Caco-2 (cell line): ENCODE results near the gene CTSS. TPM values are rescaled to one million over a fixed set of nuclear protein-coding genes. Genes with fewer than 3 reads are reported as not detected.

Experiments used
- BruUV-seq: library from RNA; stranded (reverse); fragments of 400-500 nt; replicated peaks from 2 replicates; lab custom pipeline; 2021; lab: Mats Ljungman, UMichigan
- CTCF ChIA-PET: fragments of 300-600 bp; sonication (Branson Sonifier 250); formaldehyde crosslinking; loops from one replicate; lab custom pipeline; 2022; ENCODE audit warnings: antibody characterized with exemption; lab: Charles Lee
- POLR2A ChIA-PET: fragments of 300-600 bp; sonication (Branson Sonifier 250); formaldehyde crosslinking; loops from one replicate; lab custom pipeline; 2022; ENCODE audit warnings: antibody characterized with exemption; lab: Charles Lee
- DNase-seq, 2 experiments: peaks; one replicate each; pipeline versions ENCODE4 v3.0.0 to v3.0.0-alpha.2; 2020 to 2022
- H3K27me3 ChIP-seq: replicated peaks from 2 replicates; pipeline ENCODE4 v1.6.0; 2011; ENCODE audit warnings: low read length; ENCODE audit not compliant: control insufficient read depth, insufficient read depth
- H3K36me3 ChIP-seq: 2 replicates; pipeline ENCODE4 v1.5.1; 2011; ENCODE audit warnings: low read length; ENCODE audit not compliant: control insufficient read depth, insufficient read depth
- H3K4me1 ChIP-seq: fragments of 250-450 bp; sonication (Bioruptor Pico); 2 replicates; pipeline ENCODE4 v1.5.1; 2020; ENCODE audit warnings: mild to moderate bottlenecking
- H3K4me3 ChIP-seq: 2 replicates; pipeline ENCODE4 v1.5.1; 2011; ENCODE audit warnings: low read depth, mild to moderate bottlenecking, control low read depth, low read length
- H3K9me3 ChIP-seq: fragments of 250-450 bp; sonication (Bioruptor Pico); 2 replicates; pipeline ENCODE4 v1.5.1; 2020; ENCODE audit warnings: mild to moderate bottlenecking, moderate library complexity
- H3K27ac Mint-ChIP-seq: one replicate; pipeline ENCODE4 v1.8.0; 2022; ENCODE audit warnings: mixed read lengths; ENCODE audit not compliant: unreplicated experiment
- H3K27me3 Mint-ChIP-seq: one replicate; pipeline ENCODE4 v1.8.0; 2022; ENCODE audit warnings: mixed read lengths; ENCODE audit not compliant: insufficient read depth, unreplicated experiment
- H3K36me3 Mint-ChIP-seq: one replicate; pipeline ENCODE4 v1.8.0; 2022; ENCODE audit warnings: mild to moderate bottlenecking, mixed read lengths; ENCODE audit not compliant: insufficient read depth, unreplicated experiment
- H3K4me1 Mint-ChIP-seq: one replicate; pipeline ENCODE4 v1.8.0; 2022; ENCODE audit warnings: low read depth, mixed read lengths; ENCODE audit not compliant: unreplicated experiment
- H3K4me3 Mint-ChIP-seq: one replicate; pipeline ENCODE4 v1.8.0; 2022; ENCODE audit warnings: mild to moderate bottlenecking, moderate library complexity, mixed read lengths; ENCODE audit not compliant: unreplicated experiment
- H3K9me3 Mint-ChIP-seq: one replicate; pipeline ENCODE4 v1.8.0; 2022; ENCODE audit warnings: mixed read lengths; ENCODE audit not compliant: unreplicated experiment
- intact Hi-C: fragments of 100-400 bp; cut with micrococcal nuclease; formaldehyde crosslinking; loops from one replicate; pipeline ENCODE4 v1.10.0; 2022; ENCODE audit not compliant: unreplicated experiment
- total RNA-seq: library from RNA; stranded (reverse); gene quantifications from 2 replicates; pipeline ENCODE4 v1.2.3, GENCODE V29; 2022
- TF ChIP-seq, protein P1 (sequence below), 2 experiments: fragments of 200-600 bp in 1 of 2; IDR thresholded peaks; 1 replicate in 1 of 2; 2 replicates in 1 of 2; pipeline versions ENCODE4 v1.5.1 to v1.8.0; 2011 to 2022; ENCODE audit warnings: antibody characterized with exemption in 1 of 2, control low read depth in 1 of 2, inconsistent platforms in 1 of 2, low read depth in 1 of 2, low read length in 1 of 2, mild to moderate bottlenecking in 1 of 2, moderate library complexity in 1 of 2; ENCODE audit not compliant: insufficient read depth in 1 of 2, severe bottlenecking in 1 of 2, unreplicated experiment in 1 of 2

The CTSS gene
- total RNA-seq, 1 experiment from 2014 or later: 0.84 TPM

DNA sequence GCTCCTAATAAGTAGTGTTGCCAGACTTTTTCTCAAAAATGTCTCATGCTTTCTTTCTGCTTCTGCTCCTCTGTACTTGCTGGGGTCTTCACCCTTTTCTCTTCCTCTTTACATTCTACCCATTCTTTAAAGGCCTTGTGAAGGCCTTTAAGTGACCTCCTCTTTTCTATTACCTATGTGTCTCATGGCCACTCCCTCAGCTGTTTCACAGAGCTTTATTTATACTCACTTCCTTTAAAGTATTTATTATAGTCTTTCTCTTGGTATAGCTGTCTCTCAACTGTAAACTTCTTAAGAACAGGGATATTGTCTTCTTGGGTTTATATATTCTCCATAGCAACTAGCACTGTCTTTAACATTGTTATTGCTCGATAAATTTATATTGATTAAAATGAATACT, 69.4 kb downstream of the CTSS start:
- H3K9me3 Mint-ChIP-seq: no peaks in the 10 kb centered on the region
- no peak for DNase-seq
- Histone ChIP-seq H3K36me3 (no peaks in the 10 kb centered on the region; the same call in 1 of the 2 replicates), H3K4me1 (no peaks in the 10 kb centered on the region; the same call in 1 of the 2 replicates), H3K27me3 (no peaks in the 10 kb centered on the region), H3K9me3 (no peaks in the 10 kb centered on the region), H3K4me3 (peak overlapping the region; percentile 65)
- H3K4me1 Mint-ChIP-seq: peaks cover 7% of the 10 kb centered on the region
- TF ChIP-seq, protein P1, sequence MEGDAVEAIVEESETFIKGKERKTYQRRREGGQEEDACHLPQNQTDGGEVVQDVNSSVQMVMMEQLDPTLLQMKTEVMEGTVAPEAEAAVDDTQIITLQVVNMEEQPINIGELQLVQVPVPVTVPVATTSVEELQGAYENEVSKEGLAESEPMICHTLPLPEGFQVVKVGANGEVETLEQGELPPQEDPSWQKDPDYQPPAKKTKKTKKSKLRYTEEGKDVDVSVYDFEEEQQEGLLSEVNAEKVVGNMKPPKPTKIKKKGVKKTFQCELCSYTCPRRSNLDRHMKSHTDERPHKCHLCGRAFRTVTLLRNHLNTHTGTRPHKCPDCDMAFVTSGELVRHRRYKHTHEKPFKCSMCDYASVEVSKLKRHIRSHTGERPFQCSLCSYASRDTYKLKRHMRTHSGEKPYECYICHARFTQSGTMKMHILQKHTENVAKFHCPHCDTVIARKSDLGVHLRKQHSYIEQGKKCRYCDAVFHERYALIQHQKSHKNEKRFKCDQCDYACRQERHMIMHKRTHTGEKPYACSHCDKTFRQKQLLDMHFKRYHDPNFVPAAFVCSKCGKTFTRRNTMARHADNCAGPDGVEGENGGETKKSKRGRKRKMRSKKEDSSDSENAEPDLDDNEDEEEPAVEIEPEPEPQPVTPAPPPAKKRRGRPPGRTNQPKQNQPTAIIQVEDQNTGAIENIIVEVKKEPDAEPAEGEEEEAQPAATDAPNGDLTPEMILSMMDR (IDR thresholded peaks at IDR 0.05; ENCODE audit: insufficient read depth in 1 of 2, low read depth in 1 of 2, low read length in 1 of 2, severe bottlenecking in 1 of 2, unreplicated experiment in 1 of 2): no peak
- peaks cover 33% of the 10 kb centered on the region for H3K36me3 Mint-ChIP-seq
- POLR2A ChIA-PET: interaction anchor here (0.6 to 1.4 kb wide), 4 partner anchors 9 to 493 kb away, joined by 3 to 6 read pairs (median 4); partner anchors contain the start of gene VPS72
- H3K27me3 Mint-ChIP-seq: no peaks in the 10 kb centered on the region
- CTCF ChIA-PET: interaction anchor here (0.5 to 1.4 kb wide), 4 partner anchors 67 to 136 kb away, joined by 3 to 14 read pairs (median 4); partner anchors contain the start of gene ENSA
- BruUV-seq: TSS peak; percentile 50
- peak overlapping the region; percentile 97 for H3K27ac Mint-ChIP-seq
- peak overlapping the region; percentile 98 for H3K4me3 Mint-ChIP-seq
- intact Hi-C loops: loop anchor here (5.0 kb wide), 2 partner anchors 116 to 134 kb away; no protein-coding TSS in a partner anchor

GRCh38 chr1:150695561-150695960, 70.0 kb downstream of the CTSS start:
- ChIA-PET CTCF (interaction anchor here (0.5 kb wide), 1 partner anchor 117 kb away, joined by 3 read pairs; no protein-coding TSS in a partner anchor), POLR2A (interaction anchor here (0.6 kb wide), 1 partner anchor 109 kb away, joined by 5 read pairs; no protein-coding TSS in a partner anchor)
- Mint-ChIP-seq H3K4me3 (no peak overlapping the region), H3K27me3 (no peaks in the 10 kb centered on the region), H3K9me3 (no peaks in the 10 kb centered on the region), H3K27ac (no peak overlapping the region), H3K36me3 (peaks cover 33% of the 10 kb centered on the region), H3K4me1 (peaks cover 10% of the 10 kb centered on the region)
- no peaks in the 10 kb centered on the region for H3K27me3 ChIP-seq
- TF ChIP-seq, protein P1 (IDR thresholded peaks at IDR 0.05; ENCODE audit: insufficient read depth in 1 of 2, low read depth in 1 of 2, low read length in 1 of 2, severe bottlenecking in 1 of 2, unreplicated experiment in 1 of 2): no peak
- no TSS peak for BruUV-seq
- no peak overlapping the region for H3K4me3 ChIP-seq
- no peak for DNase-seq
- H3K4me1 ChIP-seq: no peaks in the 10 kb centered on the region; the same call in 1 of the 2 replicates
- intact Hi-C loops: loop anchor here (5.0 kb wide), 2 partner anchors 117 to 133 kb away; no protein-coding TSS in a partner anchor
- no peaks in the 10 kb centered on the region; the same call in 1 of the 2 replicates for H3K36me3 ChIP-seq
- no peaks in the 10 kb centered on the region for H3K9me3 ChIP-seq

DNA sequence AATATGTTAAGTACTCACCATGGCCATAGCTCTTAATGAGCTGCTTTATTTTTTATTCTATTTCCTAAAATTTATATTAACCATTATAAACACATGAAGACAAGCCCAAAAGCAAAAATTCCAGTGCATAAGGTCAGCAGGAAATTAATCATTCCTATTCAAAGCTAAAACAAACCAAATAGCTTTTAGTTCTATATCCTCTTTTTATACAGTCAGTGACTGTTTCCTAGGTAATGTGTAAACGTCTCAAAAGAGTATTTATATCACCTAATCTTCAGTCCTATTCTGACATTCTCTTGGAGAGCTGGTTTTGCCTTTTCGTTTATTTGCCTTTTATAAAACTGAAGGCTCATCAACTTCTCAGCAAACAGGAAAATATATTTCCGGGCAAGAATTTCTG, 72.9 kb downstream of the CTSS start:
- no peaks in the 10 kb centered on the region; the same call in 1 of the 2 replicates for H3K4me1 ChIP-seq
- BruUV-seq: no TSS peak
- DNase-seq: no peak
- Mint-ChIP-seq H3K27ac (no peak overlapping the region), H3K4me1 (peaks cover 13% of the 10 kb centered on the region), H3K27me3 (no peaks in the 10 kb centered on the region), H3K9me3 (no peaks in the 10 kb centered on the region), H3K36me3 (peaks cover 33% of the 10 kb centered on the region), H3K4me3 (no peak overlapping the region)
- H3K27me3 ChIP-seq: no peaks in the 10 kb centered on the region
- POLR2A ChIA-PET: interaction anchor here (0.5 kb wide), 1 partner anchor 165 kb away, joined by 3 read pairs; no protein-coding TSS in a partner anchor
- H3K4me3 ChIP-seq: no peak overlapping the region
- CTCF ChIA-PET: no interaction called here
- H3K9me3 ChIP-seq: no peaks in the 10 kb centered on the region
- intact Hi-C loops: no loop called here
- TF ChIP-seq, protein P1 (IDR thresholded peaks at IDR 0.05; ENCODE audit: insufficient read depth in 1 of 2, low read depth in 1 of 2, low read length in 1 of 2, severe bottlenecking in 1 of 2, unreplicated experiment in 1 of 2): no peak
- H3K36me3 ChIP-seq: no peaks in the 10 kb centered on the region; the same call in 1 of the 2 replicates
